BLaER1 (cell line): ENCODE data around the gene RNH1.

Experiments
- H3K27ac ChIP-seq: shearing (Covaris generic); formaldehyde crosslinking; 2 replicates; pipeline ENCODE4 v1.8.1; 2022
- H3K27me3 ChIP-seq: shearing (Covaris generic); formaldehyde crosslinking; 2 replicates; pipeline ENCODE4 v1.8.1; 2022
- H3K36me3 ChIP-seq: shearing (Covaris generic); formaldehyde crosslinking; 2 replicates; pipeline ENCODE4 v1.8.1; 2022
- H3K4me1 ChIP-seq: shearing (Covaris generic); formaldehyde crosslinking; 2 replicates; pipeline ENCODE4 v1.8.1; 2022
- H3K4me2 ChIP-seq: shearing (Covaris generic); formaldehyde crosslinking; 2 replicates; pipeline ENCODE4 v1.8.1; 2022
- H3K4me3 ChIP-seq: shearing (Covaris generic); formaldehyde crosslinking; 2 replicates; pipeline ENCODE4 v1.8.1; 2022
- H3K9ac ChIP-seq: shearing (Covaris generic); formaldehyde crosslinking; 2 replicates; pipeline ENCODE4 v1.8.1; 2022
- H3K9me3 ChIP-seq: shearing (Covaris generic); formaldehyde crosslinking; 2 replicates; pipeline ENCODE4 v1.8.1; 2022
- H4K20me1 ChIP-seq: shearing (Covaris generic); formaldehyde crosslinking; 2 replicates; pipeline ENCODE4 v1.8.1; 2022
- Cebpa-rat ChIP-seq: shearing (Covaris generic); IDR thresholded peaks from 2 replicates; pipeline ENCODE4 v1.8.1; 2022

The RNH1 gene

DNA sequence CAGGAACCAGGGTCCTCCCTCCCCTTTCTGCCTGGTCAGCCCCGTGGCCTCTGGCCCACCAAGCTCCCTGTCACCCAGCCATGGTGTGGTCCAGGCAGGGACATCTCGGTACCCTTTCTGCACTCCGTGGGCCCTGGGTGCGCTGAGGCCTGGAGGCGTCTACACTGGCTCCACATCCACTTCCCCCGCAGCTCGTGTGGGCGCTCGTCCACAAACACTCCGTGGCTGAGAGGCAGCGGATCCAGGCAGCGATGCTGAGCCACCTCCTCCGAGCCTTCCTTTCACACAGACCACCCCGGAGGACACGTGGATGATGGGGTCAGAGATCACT lies 16.1 kb downstream of the RNH1 start:
- no peaks in the 10 kb centered on the region for H3K27me3 ChIP-seq
- H3K4me2 ChIP-seq, result no peak overlapping the region
- H3K4me1 ChIP-seq, result no peaks in the 10 kb centered on the region
- H3K27ac ChIP-seq, result no peak overlapping the region
- peaks cover 90% of the 10 kb centered on the region for H3K36me3 ChIP-seq
- H4K20me1 ChIP-seq, result peaks cover 57% of the 10 kb centered on the region
- no peak overlapping the region for H3K9ac ChIP-seq
- TF ChIP-seq Cebpa-rat, result no peak
- H3K9me3 ChIP-seq, result no peaks in the 10 kb centered on the region
- no peak overlapping the region for H3K4me3 ChIP-seq

DNA sequence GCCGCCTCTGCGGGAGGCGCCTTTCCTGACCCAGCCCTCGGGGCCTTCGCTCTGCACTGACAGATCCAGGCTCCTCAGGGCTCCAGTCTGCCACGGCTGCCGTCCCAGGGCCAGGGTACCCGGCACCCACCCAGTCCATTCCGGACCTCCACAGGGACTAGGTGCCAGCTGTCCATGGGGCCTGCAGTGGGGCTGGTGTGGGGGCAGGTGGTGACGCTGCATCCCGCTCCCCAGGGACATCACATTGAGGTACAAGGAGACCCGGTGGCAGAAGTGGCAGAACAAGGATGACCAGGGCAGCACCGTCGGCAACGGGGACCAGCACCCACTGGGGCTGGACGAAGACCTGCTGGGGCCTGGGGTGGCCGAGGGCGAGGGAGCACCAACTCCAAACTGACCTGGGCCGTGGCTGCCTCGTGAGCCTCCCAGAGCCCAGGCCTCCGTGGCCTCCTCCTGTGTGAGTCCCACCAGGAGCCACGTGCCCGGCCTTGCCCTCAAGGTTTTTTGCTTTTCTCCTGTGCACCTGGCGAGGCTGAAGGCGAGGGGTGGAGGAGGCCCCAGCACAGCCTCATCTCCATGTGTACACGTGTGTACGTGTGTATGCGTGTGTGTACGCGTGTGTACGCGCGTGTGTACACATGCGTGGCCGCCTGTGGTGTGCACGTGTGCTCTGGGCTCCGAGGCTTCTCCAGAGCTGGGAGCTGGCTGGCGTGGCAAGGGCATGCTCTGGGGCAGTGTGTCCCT lies 16.7 kb downstream of the RNH1 start:
- H3K4me3 ChIP-seq, result no peak overlapping the region
- H3K4me1 ChIP-seq, result no peaks in the 10 kb centered on the region
- peaks cover 57% of the 10 kb centered on the region for H4K20me1 ChIP-seq
- H3K36me3 ChIP-seq, result peaks cover 85% of the 10 kb centered on the region
- no peak overlapping the region for H3K4me2 ChIP-seq
- no peaks in the 10 kb centered on the region for H3K27me3 ChIP-seq
- no peak overlapping the region for H3K9ac ChIP-seq
- H3K9me3 ChIP-seq, result no peaks in the 10 kb centered on the region
- H3K27ac ChIP-seq, result no peak overlapping the region
- TF ChIP-seq Cebpa-rat, result no peak

DNA sequence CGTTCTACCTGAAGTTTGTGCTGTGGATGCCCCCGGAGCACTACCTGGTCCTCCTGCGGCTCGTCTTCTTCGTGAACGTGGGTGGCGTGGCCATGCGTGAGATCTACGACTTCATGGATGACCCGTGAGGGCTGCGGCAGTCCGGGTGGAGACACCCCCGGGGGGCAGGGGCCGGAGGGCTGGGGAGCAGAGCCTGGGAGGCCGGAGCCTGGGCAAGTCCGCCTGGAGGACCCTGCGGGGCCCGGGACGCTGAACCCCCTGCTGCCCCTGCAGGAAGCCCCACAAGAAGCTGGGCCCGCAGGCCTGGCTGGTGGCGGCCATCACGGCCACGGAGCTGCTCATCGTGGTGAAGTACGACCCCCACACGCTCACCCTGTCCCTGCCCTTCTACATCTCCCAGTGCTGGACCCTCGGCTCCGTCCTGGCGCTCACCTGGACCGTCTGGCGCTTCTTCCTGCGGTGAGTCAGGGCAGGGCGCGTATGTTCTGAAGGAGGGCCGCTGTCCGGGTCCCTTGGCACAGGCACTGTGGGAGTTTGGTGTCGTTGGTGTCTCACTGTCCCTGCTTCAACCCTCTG lies 17.3 kb downstream of the RNH1 start:
- peaks cover 4% of the 10 kb centered on the region; the same call in 1 of the 2 replicates for H3K9me3 ChIP-seq
- H4K20me1 ChIP-seq, result peaks cover 57% of the 10 kb centered on the region
- no peaks in the 10 kb centered on the region for H3K27me3 ChIP-seq
- H3K36me3 ChIP-seq, result peaks cover 84% of the 10 kb centered on the region
- TF ChIP-seq Cebpa-rat, result no peak
- H3K4me1 ChIP-seq, result no peaks in the 10 kb centered on the region
- no peak overlapping the region for H3K4me3 ChIP-seq
- H3K4me2 ChIP-seq, result no peak overlapping the region
- no peak overlapping the region for H3K9ac ChIP-seq
- no peak overlapping the region for H3K27ac ChIP-seq

DNA sequence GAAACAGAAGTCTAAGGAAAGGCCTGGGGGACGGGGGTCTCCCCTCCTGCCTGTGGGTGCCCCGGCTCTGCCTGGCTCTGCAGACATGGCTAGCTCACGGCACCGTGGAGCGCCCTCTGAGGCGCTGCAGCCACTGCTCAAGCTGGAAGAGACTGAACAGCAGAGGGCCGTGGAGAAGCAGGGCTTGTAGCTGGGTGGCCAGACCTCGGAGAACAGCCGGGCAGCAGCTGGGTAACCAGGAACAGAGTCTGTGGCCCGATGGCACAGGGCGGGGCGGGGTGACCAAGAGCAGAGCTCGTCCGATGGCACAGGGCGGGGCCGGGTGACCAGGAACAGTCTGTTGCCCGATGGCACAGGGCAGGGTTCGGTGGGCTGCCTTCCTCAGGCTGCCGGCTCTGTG lies 18.1 kb downstream of the RNH1 start:
- H3K9me3 ChIP-seq, result peaks cover 9% of the 10 kb centered on the region; the same call in 1 of the 2 replicates
- peaks cover 61% of the 10 kb centered on the region for H4K20me1 ChIP-seq
- H3K36me3 ChIP-seq, result peaks cover 84% of the 10 kb centered on the region
- TF ChIP-seq Cebpa-rat, result no peak
- no peaks in the 10 kb centered on the region for H3K4me1 ChIP-seq
- no peak overlapping the region for H3K4me2 ChIP-seq
- H3K4me3 ChIP-seq, result no peak overlapping the region
- no peak overlapping the region for H3K9ac ChIP-seq
- H3K27ac ChIP-seq, result no peak overlapping the region
- H3K27me3 ChIP-seq, result no peaks in the 10 kb centered on the region

DNA sequence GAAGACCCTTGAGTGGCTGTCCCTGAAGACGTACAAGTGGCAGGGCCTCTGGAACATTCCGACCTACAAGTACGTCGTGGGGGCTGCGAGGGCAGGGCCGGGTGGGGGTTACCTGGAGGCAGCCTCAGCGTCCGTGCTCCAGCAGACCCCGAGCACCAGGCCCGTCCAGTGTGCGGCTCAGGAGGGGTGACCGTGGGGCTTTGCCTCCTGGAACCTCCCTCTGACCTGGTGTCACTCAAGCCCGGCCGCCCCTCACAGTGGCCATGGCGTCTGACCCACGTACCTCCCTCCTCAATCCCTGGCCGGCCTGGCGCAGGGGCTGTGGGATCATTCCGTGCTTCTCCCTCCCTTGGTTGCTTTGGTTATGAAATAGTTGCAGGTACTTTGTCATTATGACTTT lies 18.5 kb downstream of the RNH1 start:
- Histone ChIP-seq H4K20me1 (peaks cover 65% of the 10 kb centered on the region), H3K9ac (no peak overlapping the region), H3K9me3 (peaks cover 12% of the 10 kb centered on the region; the same call in 1 of the 2 replicates), H3K4me1 (no peaks in the 10 kb centered on the region), H3K4me3 (no peak overlapping the region), H3K27ac (no peak overlapping the region), H3K36me3 (peaks cover 85% of the 10 kb centered on the region), H3K27me3 (no peaks in the 10 kb centered on the region), H3K4me2 (no peak overlapping the region)
- no peak for TF ChIP-seq Cebpa-rat

DNA sequence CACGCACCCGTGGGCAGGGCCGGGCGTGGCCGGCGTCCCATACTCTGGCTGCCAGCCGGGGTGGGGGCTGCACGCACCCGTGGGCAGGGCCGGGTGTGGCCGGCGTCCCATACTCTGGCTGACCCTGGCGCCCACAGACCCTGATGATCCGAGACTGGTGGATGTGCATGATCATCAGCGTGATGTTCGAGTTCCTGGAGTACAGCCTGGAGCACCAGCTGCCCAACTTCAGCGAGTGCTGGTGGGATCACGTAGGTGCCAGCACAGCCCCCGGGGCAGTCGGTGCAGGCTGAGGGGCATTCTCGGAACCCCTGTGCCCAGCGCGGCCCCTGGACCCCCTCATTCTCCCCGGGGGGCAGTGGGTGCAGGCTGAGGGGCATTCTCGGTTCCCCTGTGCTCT lies 19.0 kb downstream of the RNH1 start:
- no peak overlapping the region for H3K4me2 ChIP-seq
- H3K9me3 ChIP-seq, result peaks cover 16% of the 10 kb centered on the region; the same call in 1 of the 2 replicates
- no peaks in the 10 kb centered on the region for H3K27me3 ChIP-seq
- no peak for TF ChIP-seq Cebpa-rat
- H4K20me1 ChIP-seq, result peaks cover 65% of the 10 kb centered on the region
- no peak overlapping the region for H3K9ac ChIP-seq
- H3K27ac ChIP-seq, result no peak overlapping the region
- no peak overlapping the region for H3K4me3 ChIP-seq
- no peaks in the 10 kb centered on the region for H3K4me1 ChIP-seq
- H3K36me3 ChIP-seq, result peaks cover 83% of the 10 kb centered on the region

DNA sequence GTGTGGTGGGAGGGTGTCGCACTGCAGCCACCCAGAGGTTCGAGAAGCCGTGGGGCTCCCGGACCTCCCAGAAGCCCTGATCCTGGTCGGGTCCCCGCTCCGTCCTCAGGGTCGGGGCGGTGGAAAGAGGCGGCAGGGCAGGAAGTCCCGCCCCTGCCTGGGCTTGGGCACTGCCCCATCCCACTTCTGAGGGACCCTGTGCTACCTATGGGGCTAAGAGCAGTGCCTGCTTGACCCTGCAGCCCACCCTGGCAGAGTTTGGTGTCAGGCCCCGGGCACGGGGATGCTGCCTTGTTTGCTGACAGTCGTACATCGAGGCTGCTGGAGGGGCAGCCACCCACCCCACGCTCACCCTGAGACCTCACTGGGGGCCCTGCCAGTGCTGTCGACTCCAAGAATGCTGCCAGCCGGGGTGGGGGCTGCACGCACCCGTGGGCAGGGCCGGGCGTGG lies 19.4 kb downstream of the RNH1 start:
- H3K27me3 ChIP-seq, result no peaks in the 10 kb centered on the region
- peaks cover 61% of the 10 kb centered on the region for H4K20me1 ChIP-seq
- H3K9me3 ChIP-seq, result peaks cover 17% of the 10 kb centered on the region
- no peak overlapping the region for H3K27ac ChIP-seq
- H3K4me1 ChIP-seq, result no peaks in the 10 kb centered on the region
- H3K4me3 ChIP-seq, result no peak overlapping the region
- H3K36me3 ChIP-seq, result peaks cover 79% of the 10 kb centered on the region
- no peak overlapping the region for H3K4me2 ChIP-seq
- TF ChIP-seq Cebpa-rat, result no peak
- no peak overlapping the region for H3K9ac ChIP-seq

DNA sequence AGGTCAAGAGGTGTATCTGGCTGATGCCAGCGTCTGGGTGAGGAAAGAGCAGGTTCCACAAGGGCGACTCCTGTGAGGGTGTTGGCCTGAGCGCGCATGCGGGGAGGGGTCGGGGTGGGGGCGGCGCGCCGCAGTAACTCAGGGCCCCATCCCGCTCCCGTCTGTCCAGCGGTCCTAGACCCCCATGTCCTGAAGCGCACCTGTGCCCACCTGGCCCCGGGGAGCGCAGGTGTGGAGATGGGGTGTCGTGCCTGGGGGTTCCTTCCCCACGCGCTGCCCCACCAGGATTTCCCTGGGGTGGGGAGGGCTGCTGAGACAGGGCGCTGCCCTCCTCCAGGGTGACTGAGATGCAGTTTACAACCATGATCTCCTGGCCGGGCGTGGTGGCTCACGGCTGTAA lies 20.9 kb downstream of the RNH1 start:
- Histone ChIP-seq H4K20me1 (peaks cover 54% of the 10 kb centered on the region), H3K9me3 (peaks cover 24% of the 10 kb centered on the region), H3K4me3 (no peak overlapping the region), H3K36me3 (peaks cover 85% of the 10 kb centered on the region), H3K4me1 (no peaks in the 10 kb centered on the region), H3K9ac (no peak overlapping the region), H3K27me3 (no peaks in the 10 kb centered on the region), H3K4me2 (no peak overlapping the region), H3K27ac (no peak overlapping the region)
- no peak for TF ChIP-seq Cebpa-rat

DNA sequence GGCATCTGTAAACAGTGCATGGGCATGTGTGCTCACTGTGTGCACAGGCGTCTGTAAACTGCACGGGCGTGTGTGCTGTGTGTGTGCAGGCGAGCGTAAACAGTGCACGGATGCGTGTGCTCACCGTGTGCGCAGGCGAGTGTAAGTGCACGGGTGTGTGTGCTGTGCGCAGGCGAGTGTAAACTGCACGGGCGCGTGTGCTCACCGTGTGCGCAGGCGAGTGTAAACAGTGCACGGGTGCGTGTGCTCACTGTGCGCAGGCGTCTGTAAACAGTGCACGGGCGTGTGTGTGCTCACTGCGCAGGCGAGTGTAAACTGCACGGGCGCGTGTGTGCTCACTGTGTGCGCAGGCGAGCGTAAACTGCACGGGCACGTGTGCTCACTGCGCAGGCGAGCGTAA lies 22.4 kb downstream of the RNH1 start:
- Histone ChIP-seq H3K27me3 (no peaks in the 10 kb centered on the region), H3K4me1 (no peaks in the 10 kb centered on the region), H3K4me3 (no peak overlapping the region), H3K27ac (no peak overlapping the region), H3K9me3 (peaks cover 24% of the 10 kb centered on the region), H3K36me3 (peaks cover 84% of the 10 kb centered on the region), H4K20me1 (peaks cover 58% of the 10 kb centered on the region), H3K4me2 (no peak overlapping the region), H3K9ac (no peak overlapping the region)
- no peak for TF ChIP-seq Cebpa-rat

DNA sequence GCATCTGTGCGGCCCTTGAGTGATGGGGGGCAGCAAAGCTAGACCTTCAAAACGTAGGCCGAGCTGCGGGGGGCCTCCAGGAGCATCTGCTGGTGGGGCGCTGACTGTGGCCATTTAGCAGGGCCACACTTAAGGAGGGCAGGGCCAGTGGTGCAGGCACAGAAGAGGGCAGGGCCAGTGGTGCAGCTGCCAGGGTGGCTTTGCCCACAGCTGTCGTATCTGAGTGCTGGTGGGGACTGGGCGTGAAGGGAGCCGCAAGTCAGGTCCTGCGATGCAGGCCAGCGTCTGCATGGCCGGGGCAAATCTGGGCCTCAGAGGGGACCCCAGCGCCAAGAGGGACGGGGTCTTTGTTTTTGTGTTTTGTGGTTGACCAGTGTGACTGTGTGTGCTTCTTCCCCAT lies 27.7 kb downstream of the RNH1 start:
- Histone ChIP-seq H3K4me2 (no peak overlapping the region), H4K20me1 (peaks cover 61% of the 10 kb centered on the region), H3K9me3 (peaks cover 16% of the 10 kb centered on the region), H3K36me3 (peaks cover 77% of the 10 kb centered on the region), H3K27ac (no peak overlapping the region; the same call in 1 of the 2 replicates), H3K9ac (no peak overlapping the region), H3K27me3 (no peaks in the 10 kb centered on the region), H3K4me1 (peaks cover 7% of the 10 kb centered on the region; the same call in 1 of the 2 replicates), H3K4me3 (no peak overlapping the region)
- no peak for TF ChIP-seq Cebpa-rat
